ENCODE measurements around the gene CHST14.

Gene CHST14

DNA sequence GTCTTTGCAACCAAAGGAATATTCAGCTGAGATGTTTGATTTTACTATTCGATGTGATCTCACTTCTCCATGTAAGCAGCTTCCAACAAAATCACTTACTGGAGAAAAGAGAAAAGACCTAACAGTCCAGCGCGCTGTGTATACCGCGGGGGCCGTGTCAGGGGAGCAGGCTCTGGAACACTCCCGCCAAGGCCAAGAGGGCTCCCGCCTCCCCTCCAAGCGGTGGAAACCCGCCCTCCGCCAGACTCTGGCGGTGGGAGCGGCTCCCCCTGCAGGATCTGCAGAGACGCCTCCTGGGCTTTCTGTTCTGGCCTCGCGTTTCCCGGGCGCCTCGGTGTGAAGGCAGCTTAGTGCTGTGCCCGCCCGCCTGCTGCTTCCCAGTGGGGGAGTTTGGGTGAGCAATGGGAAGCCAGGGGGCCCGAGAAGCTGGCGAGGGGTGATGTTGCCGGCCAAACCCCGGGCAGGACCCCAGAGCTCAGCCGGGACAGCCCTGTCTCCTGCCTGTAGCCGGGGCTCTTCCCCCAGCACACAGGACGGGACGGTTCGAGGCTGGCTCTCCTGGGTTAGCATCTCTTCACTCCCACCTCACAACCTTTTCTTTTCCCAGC, 36.3 kb downstream of the CHST14 start:
- H3K27ac ChIP-seq = no peak overlapping the region
- TF ChIP-seq Cebpa-rat (IDR thresholded peaks at IDR 0.05) = no peak

DNA sequence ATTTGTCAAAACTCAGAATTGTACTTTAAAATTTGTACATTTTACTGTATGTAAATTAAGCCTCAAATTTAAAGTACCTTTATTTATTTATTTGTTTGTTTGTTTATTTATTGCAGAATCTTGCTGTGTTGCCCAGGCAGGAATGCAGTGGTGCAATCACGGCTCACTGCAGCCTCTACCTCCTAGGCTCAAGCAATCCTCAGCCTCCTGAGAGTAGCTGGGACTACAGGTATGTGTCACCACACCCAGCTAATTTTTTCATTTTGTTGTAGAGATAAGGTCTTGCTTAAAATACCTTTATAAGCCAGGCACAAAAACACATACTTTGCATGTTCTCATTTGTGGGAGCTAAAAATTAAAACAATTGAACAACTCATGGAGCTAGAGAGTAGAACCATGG, 37.4 kb downstream of the CHST14 start:
- no peak overlapping the region for H3K4me3 ChIP-seq
- H3K4me1 ChIP-seq = peaks cover 13 to 25% (median 22%) of the 10 kb centered on the region in 10 experiments
- TF ChIP-seq Cebpa-rat (IDR thresholded peaks at IDR 0.05) = no peak
- no peak overlapping the region for H3K27ac ChIP-seq
- H3K9ac ChIP-seq = no peak overlapping the region
- peaks cover 44 to 71% (median 62%) of the 10 kb centered on the region in 11 experiments for H3K27me3 ChIP-seq
- H4K20me1 ChIP-seq = peaks cover 0 to 18% (median 0%) of the 10 kb centered on the region in 11 experiments; a peak in 8 of 22 replicates
- no peak overlapping the region for H3K4me2 ChIP-seq
- H3K36me3 ChIP-seq = no peaks in the 10 kb centered on the region
- H3K9me3 ChIP-seq (replicated peaks in 1 of 11) = no peaks in the 10 kb centered on the region

More for the DNA sequence above, 36.3 kb downstream of the CHST14 start:
- Histone ChIP-seq H3K9me3 (replicated peaks in 1 of 11) (no peaks in the 10 kb centered on the region), H3K27me3 (peaks cover 33 to 59% (median 50%) of the 10 kb centered on the region in 11 experiments), H3K4me2 (peak overlapping the region; percentile 48 to 85 (median 67)), H3K9ac (peak overlapping the region in 9 of 11 experiments; percentile 23 to 56 (median 41); a peak in 12 of 22 replicates), H3K4me3 (peak overlapping the region in 4 of 10 experiments; percentile 28 to 45 (median 32); a peak in 5 of 20 replicates), H3K36me3 (no peaks in the 10 kb centered on the region), H3K4me1 (peaks cover 13 to 24% (median 22%) of the 10 kb centered on the region in 10 experiments), H4K20me1 (peaks cover 0 to 14% (median 0%) of the 10 kb centered on the region in 11 experiments; a peak in 6 of 22 replicates)

GRCh38 chr15:40510201-40510600, 39.4 kb downstream of the CHST14 start:
- peak overlapping the region in 3 of 11 experiments; percentile 86 to 99 (median 96); a peak in 2 of 22 replicates for H3K4me2 ChIP-seq
- no peaks in the 10 kb centered on the region for H3K36me3 ChIP-seq
- H4K20me1 ChIP-seq = peaks cover 0 to 18% (median 0%) of the 10 kb centered on the region in 11 experiments; a peak in 8 of 22 replicates
- H3K9ac ChIP-seq = no peak overlapping the region
- peaks cover 13 to 25% (median 22%) of the 10 kb centered on the region in 10 experiments for H3K4me1 ChIP-seq
- H3K9me3 ChIP-seq (replicated peaks in 1 of 11) = no peaks in the 10 kb centered on the region
- no peak overlapping the region for H3K27ac ChIP-seq
- H3K27me3 ChIP-seq = peaks cover 50 to 78% (median 71%) of the 10 kb centered on the region in 11 experiments
- H3K4me3 ChIP-seq = no peak overlapping the region
- no peak for TF ChIP-seq Cebpa-rat (IDR thresholded peaks at IDR 0.05)

DNA sequence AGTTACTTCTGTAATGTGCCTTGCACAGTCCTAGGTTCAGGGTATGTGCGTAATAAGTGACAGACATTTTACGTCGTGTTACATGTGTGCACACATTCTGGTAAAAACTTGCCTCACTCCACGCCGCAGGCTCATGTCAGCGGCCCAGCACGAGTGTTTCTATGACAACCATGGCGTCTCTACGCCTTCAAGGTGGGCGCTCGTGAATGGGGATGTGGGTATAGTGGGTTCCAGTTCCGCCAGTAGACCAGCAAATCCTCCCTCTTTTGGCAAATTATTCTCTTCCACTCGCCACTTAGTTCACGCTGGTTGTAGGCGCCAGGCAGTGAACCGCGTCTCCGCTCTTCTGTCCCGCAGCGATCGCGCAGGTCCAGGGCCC, 40.3 kb downstream of the CHST14 start:
- no peaks in the 10 kb centered on the region for H3K9me3 ChIP-seq (replicated peaks in 1 of 11)
- peak overlapping the region; percentile 51 to 71 (median 58) for H3K4me3 ChIP-seq
- H3K9ac ChIP-seq = peak overlapping the region; percentile 11 to 65 (median 51); a peak in 15 of 22 replicates
- peaks cover 13 to 25% (median 22%) of the 10 kb centered on the region in 10 experiments for H3K4me1 ChIP-seq
- TF ChIP-seq Cebpa-rat (IDR thresholded peaks at IDR 0.05) = 0 out of 22 replicates have a peak, but pooled peaks of 1 of the 11 experiments have one; percentile 22
- H3K27ac ChIP-seq = 0 out of 22 replicates have a peak overlapping the region, but pooled peaks of 1 of the 11 experiments have one; percentile 31
- H3K4me2 ChIP-seq = peak overlapping the region; percentile 86 to 99 (median 96)
- peaks cover 50 to 74% (median 71%) of the 10 kb centered on the region in 11 experiments for H3K27me3 ChIP-seq
- no peaks in the 10 kb centered on the region for H3K36me3 ChIP-seq
- H4K20me1 ChIP-seq = peaks cover 0 to 18% (median 0%) of the 10 kb centered on the region in 11 experiments; a peak in 8 of 22 replicates

GRCh38 chr15:40511472-40512133, 40.8 kb downstream of the CHST14 start:
- Histone ChIP-seq H3K27ac (peak overlapping the region in 1 of 11 experiments; percentile 31; a peak in 1 of 22 replicates), H4K20me1 (peaks cover 0 to 18% (median 0%) of the 10 kb centered on the region in 11 experiments; a peak in 8 of 22 replicates)

GRCh38 chr15:40512440-40512839, 41.7 kb downstream of the CHST14 start:
- Histone ChIP-seq H3K9me3 (replicated peaks in 1 of 11) (no peaks in the 10 kb centered on the region), H4K20me1 (peaks cover 0 to 18% (median 0%) of the 10 kb centered on the region in 11 experiments; a peak in 8 of 22 replicates), H3K27ac (no peak overlapping the region), H3K4me2 (no peak overlapping the region), H3K4me1 (peaks cover 10 to 18% (median 15%) of the 10 kb centered on the region in 10 experiments), H3K36me3 (no peaks in the 10 kb centered on the region), H3K27me3 (peaks cover 46 to 67% (median 62%) of the 10 kb centered on the region in 11 experiments), H3K4me3 (no peak overlapping the region), H3K9ac (no peak overlapping the region)
- no peak for TF ChIP-seq Cebpa-rat (IDR thresholded peaks at IDR 0.05)

More at GRCh38 chr15:40511472-40512133, 40.8 kb downstream of the CHST14 start:
- Histone ChIP-seq H3K4me2 (peak overlapping the region; percentile 86 to 99 (median 96)), H3K9ac (peak overlapping the region; percentile 11 to 65 (median 51); a peak in 17 of 22 replicates), H3K9me3 (replicated peaks in 1 of 11) (no peaks in the 10 kb centered on the region), H3K4me1 (peaks cover 13 to 25% (median 22%) of the 10 kb centered on the region in 10 experiments), H3K36me3 (no peaks in the 10 kb centered on the region), H3K27me3 (peaks cover 47 to 74% (median 70%) of the 10 kb centered on the region in 11 experiments), H3K4me3 (peak overlapping the region; percentile 51 to 71 (median 58))
- no peak for TF ChIP-seq Cebpa-rat (IDR thresholded peaks at IDR 0.05)

DNA sequence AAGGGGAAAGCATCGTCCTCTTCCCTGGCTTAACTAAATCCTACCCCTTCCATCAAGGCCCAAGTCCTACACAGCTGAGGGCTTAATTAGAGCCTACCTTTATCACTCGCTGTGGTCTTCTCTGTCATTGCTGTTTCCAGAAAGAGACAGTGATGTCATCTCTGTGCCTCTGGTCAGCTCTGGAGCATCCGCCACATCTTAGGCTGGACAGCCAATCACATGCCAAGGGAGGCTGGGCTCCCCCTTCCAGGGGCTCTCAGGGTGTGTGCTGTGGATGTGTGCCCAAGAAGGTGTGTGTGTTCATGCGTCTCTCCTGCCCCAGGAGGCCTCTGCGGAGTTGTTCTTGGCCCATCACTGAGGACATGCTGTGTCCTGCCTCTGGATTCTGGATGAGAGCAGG, 42.8 kb downstream of the CHST14 start:
- no peaks in the 10 kb centered on the region for H3K36me3 ChIP-seq
- no peak for TF ChIP-seq Cebpa-rat (IDR thresholded peaks at IDR 0.05)
- H3K9ac ChIP-seq = no peak overlapping the region
- no peak overlapping the region for H3K4me3 ChIP-seq
- no peak overlapping the region for H3K27ac ChIP-seq
- no peaks in the 10 kb centered on the region for H3K9me3 ChIP-seq (replicated peaks in 1 of 11)
- peaks cover 46 to 56% (median 51%) of the 10 kb centered on the region in 11 experiments for H3K27me3 ChIP-seq
- H3K4me2 ChIP-seq = no peak overlapping the region
- H4K20me1 ChIP-seq = peaks cover 0 to 18% (median 0%) of the 10 kb centered on the region in 11 experiments; a peak in 8 of 22 replicates
- peaks cover 10 to 17% (median 15%) of the 10 kb centered on the region in 10 experiments for H3K4me1 ChIP-seq

GRCh38 chr15:40516322-40516721, 45.5 kb downstream of the CHST14 start:
- Histone ChIP-seq H3K27ac (no peak overlapping the region), H3K4me2 (no peak overlapping the region), H3K36me3 (no peaks in the 10 kb centered on the region), H3K9me3 (replicated peaks in 1 of 11) (no peaks in the 10 kb centered on the region), H4K20me1 (peaks cover 0 to 13% (median 0%) of the 10 kb centered on the region in 11 experiments; a peak in 8 of 22 replicates), H3K4me1 (peaks cover 5 to 13% (median 6%) of the 10 kb centered on the region in 10 experiments; a peak in 19 of 20 replicates), H3K9ac (no peak overlapping the region), H3K27me3 (peaks cover 24 to 30% (median 26%) of the 10 kb centered on the region in 11 experiments), H3K4me3 (no peak overlapping the region)
- no peak for TF ChIP-seq Cebpa-rat (IDR thresholded peaks at IDR 0.05)

Measured in BLaER1 treated with 17β-estradiol and CSF1 and Interleukin-3, amounts not matched to agents 10 nM and 100 nM (cell line).